HG02884 (cell line): Measurements from ENCODE around the gene IL13.

Experiments used
- ATAC-seq: cut with Tn5 transposase; IDR thresholded peaks from one replicate; pipeline ENCODE4 v1.9.1; 2021; ENCODE audit warnings: mild to moderate bottlenecking, moderate library complexity; ENCODE audit not compliant: unreplicated experiment

Gene IL13

DNA sequence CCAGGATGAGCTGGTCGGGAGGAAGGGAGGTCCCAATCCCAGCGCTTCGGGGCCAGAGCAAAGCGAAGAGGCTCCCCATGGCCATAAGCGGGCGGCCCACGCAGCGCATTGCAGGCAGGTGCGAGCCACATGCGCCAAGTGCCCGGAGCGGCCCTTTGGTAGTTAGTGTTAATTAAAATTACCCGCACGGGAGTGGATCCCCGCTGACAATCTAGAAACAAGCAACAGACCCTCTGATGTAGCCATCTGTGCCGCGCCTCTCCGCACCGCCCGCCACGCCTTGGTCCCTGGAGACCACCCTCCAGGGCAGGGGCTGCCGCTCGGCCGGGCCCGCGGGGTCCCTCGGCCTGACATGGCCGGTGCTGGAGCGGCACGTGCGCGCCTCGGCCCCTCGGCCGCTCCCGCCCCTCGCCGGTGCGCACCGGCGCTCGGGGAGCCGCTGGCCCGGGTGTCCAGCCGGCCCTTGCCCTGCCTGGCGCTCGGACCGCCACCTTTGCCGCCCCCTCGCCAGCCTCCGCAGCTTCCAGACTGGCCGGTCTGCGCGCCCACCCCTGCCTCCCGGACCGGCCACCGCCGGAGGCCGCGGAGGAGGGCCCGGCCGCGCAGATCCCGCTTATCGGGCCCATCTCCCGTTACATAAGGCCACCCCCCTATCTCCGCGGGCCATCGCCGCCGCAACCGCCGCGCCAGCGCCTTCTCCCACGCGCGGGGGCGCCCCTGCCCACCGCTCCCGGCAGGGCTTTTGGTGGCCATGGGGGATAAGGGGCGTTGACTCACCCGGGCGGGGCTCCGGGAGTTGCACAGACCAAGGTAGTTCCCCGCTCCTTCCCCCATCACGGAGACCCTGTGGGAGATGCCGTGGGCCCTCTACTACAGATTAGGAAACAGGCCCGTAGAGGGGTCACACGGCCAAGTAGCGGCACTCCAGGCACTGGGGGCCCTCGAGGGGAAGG, 1.9 kb upstream of the IL13 start:
- ATAC-seq = no peak

DNA sequence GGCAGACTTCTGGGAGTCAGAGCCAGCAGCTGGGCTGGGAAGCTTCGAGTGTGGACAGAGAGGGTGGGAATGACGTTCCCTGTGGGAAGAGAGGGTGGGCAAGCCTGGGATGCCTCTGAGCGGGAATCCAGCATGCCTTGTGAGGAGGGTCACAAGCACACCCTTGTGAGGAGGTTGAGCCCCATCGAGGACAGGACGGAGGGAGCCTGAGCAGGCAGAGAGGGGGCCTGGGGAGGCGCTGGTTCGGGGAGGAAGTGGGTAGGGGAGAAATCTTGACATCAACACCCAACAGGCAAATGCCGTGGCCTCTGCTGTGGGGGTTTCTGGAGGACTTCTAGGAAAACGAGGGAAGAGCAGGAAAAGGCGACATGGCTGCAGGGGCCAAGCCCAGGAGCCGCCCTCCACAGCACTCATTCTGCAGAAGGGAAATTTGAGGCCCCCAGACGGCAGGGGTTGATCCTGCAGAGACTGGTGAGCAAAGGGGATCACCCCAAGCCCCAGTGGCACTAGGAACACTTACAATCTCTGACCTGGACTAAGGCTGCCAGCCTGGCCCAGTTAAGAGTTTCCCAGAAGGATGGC, 1.1 kb upstream of the IL13 start:
- no peak for ATAC-seq

DNA sequence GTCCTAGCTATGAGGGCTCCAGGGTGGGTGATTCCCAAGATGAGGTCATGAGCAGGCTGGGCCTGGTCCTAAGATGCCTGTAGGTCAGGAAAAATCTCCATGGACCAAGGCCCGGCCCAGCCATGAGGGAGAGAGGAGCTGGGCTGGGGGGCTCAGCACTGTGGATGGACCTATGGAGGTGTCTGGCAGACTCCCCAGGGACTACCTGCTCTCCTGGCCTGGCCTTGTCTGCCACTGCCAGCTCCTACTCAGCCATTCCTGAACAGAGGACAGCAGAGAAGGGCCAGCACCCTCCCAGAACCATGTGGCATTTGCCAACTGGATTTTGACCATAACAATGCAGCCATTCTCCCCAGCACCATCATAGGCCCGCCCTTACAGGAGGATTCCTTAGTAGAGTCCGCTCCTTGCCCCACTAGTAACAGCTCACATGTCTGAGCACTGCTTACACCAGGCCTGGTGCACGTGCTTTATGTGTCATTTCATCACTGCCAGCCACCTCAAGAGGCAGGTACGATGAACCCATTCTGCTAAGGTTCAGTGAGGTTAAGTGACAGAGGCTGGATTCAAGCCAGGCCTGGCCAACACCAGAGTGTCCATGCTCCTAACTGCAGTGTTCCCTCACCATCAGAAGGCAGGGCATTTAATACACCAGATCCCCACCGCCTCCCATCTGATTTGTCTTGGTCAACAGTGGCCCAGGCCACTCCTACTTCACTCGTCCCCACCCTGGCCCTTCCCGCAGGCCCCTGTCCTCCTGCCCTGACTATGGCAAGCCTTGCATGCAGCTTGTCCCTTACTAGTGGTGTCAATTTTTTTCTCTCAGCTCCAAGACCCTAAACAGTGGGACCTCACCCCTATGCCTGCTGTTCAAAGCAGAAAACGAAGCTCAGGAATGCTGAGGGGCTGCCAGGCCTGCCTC, 669 bp downstream of the IL13 start:
- no peak for ATAC-seq

DNA sequence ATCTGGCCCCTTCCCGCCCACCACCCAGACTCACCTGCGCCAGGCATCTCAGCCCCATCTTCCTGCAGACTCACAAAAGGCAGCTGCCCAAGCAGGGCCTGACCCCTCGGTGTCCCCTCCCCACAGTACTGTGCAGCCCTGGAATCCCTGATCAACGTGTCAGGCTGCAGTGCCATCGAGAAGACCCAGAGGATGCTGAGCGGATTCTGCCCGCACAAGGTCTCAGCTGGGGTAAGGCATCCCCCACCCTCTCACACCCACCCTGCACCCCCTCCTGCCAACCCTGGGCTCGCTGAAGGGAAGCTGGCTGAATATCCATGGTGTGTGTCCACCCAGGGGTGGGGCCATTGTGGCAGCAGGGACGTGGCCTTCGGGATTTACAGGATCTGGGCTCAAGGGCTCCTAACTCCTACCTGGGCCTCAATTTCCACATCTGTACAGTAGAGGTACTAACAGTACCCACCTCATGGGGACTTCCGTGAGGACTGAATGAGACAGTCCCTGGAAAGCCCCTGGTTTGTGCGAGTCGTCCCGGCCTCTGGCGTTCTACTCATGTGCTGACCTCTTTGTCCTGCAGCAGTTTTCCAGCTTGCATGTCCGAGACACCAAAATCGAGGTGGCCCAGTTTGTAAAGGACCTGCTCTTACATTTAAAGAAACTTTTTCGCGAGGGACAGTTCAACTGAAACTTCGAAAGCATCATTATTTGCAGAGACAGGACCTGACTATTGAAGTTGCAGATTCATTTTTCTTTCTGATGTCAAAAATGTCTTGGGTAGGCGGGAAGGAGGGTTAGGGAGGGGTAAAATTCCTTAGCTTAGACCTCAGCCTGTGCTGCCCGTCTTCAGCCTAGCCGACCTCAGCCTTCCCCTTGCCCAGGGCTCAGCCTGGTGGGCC, 1.9 kb downstream of the IL13 start:
- ATAC-seq = no peak

DNA sequence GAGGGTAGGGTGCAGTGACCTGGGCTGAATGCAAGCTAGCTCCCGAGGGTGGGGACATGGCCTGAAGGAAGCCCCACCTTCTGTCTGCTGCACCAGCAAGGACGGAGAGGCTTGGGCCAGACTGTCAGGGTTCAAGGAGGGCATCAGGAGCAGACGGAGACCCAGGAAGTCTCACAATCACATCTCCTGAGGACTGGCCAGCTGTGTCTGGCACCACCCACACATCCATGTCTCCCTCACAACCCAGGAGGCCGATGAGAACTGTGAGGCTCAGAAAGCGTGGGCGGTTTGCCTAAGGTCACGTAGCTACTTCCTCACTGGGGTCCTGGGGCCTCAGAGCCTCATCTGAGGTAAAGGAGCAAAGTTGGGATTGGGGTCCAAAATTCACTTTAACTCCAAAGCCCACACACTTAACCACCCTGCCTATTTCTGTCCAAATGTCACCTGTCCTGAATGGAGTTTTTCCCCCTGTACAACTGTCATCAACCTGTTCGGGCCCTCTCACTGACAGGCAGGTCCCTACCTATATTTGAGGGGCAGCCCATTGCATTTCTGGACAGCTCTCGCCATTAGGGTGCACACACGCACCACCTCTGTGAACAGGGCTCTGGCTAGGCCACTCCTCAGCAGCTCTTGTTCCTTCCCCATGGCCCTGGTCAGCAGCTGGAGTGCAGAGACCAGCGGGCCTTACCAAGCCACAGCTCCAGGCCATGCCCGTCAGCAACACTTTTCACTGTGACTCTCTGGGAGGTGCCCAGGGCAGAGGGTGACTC, 3.4 kb downstream of the IL13 start:
- no peak for ATAC-seq

DNA sequence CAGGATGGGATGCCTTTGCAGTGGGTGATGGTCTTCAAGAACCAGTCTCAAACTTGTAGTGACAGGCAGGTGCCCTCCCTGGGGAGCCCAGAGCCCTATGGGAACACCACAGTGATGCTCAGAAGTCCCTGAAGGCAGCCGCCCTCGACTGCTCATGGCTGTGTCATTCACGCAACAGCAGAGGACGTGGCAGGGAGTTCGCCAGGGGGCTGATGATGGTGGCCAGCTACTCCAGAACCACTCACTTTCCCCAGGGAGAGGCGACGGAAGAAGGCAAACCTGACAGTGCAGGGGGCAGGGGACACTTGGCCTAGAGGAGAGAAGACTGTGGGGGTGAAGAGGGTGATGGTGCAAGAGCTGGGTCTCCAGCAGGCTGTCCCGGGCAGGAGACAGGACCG, 4.0 kb downstream of the IL13 start:
- ATAC-seq = no peak

DNA sequence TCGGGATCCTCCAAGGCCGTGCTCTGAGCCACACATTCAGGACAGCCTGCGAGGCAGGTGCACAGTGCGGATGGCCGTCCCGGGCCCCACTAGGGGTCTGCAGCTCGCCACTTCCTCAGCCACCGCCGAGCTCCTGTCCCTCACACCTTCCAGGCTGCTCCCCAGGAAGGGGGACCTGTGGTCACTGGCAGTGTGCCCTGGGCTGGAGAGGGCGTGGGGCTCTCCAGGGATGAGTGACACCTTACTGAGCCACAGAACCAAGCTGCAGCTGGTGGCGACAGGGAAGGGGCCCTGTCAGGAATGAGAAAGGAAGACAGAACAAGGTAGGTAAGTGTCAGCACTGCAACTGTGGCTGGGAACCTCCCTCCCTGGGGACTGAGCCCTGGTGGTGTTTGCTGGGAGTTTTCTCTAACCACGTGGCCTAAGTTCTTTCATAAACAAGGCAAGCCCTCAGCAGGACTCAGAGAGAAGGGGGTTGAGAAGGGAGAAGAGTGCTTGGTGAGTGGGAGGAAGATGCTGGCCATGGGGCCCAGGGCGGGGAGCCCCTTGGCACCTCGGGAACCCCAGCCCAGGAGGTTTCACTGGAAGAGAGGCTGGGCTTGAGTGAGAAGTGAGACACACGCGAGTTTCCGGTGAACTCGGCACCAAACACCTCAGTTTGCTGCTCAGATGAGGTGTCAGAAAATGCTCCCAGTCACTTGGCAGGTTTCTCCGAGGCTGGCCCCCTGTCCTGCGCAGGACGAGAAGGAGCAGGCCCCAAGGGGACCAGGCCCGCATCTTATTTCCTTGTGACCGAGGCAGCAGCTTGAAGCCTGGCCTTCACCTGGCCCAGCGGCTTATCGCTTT, 5.2 kb downstream of the IL13 start:
- peak; percentile 53 for ATAC-seq

DNA sequence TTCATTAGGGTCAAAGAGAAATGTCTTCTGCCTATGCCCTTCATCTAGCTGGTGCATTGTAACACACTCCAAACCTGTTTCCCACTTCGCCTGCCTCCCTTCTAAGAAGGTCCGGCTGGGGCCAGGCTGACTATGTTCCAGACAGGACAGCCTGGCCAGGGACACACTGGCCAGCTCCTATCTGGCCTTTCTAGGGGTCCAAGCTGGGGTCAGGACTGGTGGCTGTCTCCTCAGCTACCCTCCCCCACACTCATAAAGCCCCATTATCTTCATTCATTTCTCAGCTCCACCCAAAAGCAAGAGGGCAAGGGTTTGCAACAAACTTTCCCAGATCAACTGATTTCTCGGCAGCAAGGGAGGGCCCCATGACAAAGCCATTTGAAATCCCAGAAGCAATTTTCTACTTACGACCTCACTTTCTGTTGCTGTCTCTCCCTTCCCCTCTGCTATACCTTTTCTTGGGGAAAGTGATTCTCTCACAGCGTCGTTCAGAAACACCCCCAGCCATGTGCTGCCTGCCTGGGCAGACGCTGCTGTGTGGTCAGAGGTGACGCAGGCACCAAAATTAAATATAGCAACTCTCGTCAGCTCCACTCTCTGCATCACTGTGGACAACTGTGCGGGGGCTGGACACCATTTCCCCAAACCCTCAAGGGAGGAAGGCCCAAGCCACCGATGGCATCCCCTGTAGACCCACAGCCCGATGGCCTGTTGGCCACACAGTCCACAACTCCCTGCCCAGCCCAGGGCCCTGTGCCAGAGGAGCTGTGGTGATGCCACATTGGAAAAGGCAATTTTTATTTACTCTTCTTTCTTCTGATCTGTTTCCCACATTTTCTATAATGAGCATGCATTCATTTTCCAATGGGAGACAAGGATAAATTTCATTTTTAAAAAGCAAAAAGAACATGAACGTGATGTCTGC, 6.1 kb downstream of the IL13 start:
- no peak for ATAC-seq

DNA sequence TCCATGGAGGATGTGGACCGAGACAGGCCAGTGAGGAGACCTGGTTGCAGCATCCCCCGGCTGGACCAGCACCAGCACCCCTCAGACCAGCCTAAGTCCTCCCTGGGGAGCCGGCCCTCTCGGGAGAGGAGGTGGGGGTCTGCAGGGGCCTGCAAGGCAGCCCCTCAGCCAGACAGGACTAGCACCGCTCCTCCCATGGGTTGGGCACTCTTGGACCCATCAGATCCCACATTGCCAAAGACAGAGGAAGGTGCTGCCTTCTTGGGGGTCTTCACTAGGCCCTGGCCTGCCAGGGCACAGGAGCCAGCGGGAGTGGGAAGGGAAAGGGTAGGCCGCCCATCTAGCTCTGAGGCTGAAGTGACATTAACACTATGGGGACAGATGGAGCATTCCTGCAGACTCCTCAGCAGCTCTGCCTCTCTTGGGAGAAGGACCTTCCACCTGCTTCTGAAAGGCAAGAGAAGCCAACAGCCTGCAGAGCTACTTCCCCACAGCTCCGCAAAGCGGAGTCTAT, 6.8 kb downstream of the IL13 start:
- no peak for ATAC-seq

DNA sequence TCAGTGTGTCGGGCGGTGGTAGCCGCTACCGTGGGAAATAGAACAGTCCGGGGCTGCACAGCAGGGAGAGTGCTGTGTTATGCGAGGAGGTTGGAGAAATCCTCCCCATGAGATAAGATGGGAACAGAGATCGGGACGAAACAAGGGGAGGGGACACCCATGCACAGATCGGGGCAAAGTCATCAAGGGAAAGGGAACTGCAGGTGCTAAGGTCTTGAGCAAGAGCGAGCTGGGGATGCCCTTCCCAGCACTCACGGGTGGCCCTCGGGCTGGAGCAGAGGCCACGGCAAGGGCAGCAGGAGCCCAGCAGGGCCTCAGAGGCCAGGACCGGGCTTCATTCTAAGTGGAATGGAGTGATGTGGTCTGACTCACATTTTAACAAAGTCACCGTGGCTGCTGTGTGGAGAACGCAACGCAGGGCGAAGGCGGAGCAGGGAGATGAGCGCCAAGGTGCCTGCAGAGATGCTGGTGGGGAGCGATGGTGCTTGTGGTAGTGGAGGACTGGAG, 7.7 kb downstream of the IL13 start:
- no peak for ATAC-seq

DNA sequence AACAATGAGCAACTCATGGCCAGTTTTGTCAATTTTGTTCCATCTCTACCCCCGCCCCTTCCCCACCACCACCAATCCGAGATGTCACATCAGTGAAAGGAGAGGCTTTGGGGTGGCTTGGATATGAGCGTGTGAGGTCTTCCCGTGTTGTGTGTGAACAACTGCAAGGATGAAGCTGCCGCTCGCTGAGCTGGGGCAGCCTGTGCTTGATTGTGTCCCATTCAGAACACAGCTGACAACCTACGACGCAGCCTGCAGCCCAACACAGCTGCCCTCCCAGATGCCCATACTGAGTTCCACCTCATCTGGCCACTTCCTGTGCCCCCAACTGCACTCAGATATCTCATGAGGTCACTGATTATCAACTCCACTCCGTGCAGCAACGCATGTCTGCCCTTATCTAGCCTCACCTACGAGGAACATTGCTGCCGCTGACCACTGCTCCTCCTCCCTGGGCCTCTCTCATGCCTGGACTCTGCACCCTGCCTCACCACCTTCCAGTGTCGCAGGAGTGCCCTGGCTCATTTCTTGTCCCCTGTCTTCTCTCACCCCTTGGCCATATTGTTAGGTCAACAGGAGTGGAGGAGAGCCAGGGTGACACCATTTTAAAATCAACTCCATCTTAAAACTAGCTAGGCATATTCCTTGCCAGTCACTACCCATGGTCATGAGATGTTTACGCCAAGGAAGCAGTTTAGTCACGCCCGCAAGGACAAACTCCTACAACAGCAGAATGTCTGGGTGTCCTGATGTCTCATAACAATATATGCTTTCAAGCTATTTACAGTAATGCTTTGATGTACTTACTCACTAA, 8.5 kb downstream of the IL13 start:
- no peak for ATAC-seq

DNA sequence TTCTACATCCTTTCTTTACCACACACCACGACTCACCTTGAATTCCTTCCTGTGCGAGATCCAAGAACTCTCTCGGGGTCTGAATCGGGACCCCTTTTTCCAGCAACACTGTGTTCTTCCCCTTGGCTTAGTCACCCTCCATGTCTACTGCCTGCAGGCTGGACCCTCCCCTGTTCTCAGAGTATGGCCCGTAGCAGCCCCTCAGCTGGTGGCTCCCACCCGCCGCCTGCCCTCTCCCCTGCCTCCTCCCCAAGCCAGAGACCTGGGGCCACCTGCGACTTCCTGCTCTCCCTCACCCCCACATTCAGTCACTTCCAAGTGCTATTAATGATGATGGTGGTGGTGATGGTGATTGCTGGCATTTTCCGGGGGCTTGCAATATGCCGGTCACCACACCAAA, 9.3 kb downstream of the IL13 start:
- no peak for ATAC-seq

DNA sequence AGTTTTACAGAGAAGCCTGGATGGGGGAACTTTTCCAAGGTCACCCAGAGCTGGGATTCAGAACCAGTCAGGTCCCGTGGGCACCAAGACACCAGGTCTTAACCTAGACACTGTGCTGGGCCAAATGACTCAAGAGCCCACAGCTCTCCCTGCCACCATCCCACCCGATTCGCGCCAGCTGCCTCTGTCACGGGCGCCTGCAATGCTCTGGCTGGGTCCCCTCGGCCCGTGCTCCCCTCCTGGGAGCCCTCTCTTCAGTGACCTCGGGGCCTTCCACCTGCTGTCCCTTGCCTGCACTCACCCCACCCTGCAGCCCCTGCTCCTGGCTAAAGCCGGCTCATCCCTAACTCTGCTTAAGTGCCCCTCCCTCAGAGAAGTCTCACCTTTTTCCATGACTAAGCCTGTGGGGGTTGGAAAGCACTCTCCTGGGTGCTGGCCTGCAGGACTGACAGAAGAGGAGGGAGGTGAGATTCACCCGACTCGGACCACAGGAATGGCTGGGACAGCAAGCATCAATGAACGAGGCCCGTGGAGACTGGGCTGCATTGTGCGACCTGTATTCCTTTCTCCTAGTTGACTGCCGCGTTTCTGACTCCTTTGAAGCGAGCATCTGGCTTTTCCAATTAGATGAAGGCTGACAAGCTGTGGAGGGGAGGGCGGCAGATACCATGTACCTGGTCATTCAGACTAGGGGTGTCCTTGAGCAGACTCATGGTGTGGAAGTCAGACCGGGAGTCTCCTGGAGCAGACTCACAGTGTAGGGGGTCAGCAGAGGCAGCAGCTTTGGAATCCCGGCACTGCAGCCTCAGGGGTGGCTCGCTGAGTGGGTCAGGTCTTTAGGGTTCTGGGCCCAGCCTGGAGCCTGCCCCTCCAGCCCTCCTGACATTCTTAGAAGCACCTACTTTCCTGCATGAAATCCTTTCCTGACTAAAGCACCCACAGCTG, 10.1 kb downstream of the IL13 start:
- ATAC-seq = no peak

DNA sequence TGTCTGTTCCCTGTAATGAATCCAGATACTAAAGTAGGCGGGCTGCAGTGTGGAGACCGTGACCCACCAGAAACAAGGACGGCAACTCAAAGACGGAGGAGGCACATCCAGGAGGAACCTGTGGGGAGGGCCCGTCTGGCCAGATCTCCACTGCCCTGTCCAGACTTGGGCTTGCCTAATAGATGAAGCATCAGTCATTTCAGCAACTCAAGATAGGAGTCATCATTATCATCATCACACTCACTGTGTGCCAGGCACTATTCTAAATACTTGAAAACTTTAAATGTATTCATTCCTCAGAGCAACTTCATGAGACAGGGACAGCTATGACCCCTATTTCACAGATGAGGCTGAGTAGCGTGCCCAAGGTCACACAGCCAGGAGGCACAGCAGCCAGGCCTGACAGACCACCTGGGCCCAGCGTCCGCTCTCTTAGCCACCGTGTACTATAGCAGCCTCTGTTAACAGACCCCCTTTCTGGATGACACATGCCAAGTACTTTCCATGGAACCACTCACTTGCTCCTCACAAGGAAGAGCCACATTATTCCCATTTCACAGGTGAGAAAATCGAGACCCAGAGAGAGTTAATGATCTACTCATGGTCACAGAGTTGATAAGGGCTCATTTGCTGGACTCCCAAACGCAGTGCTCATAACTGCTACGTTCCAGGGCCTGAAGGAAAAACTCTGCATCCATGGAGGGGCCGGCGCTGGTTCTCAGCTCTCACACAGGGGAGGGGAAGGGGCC, 10.9 kb downstream of the IL13 start:
- no peak for ATAC-seq

DNA sequence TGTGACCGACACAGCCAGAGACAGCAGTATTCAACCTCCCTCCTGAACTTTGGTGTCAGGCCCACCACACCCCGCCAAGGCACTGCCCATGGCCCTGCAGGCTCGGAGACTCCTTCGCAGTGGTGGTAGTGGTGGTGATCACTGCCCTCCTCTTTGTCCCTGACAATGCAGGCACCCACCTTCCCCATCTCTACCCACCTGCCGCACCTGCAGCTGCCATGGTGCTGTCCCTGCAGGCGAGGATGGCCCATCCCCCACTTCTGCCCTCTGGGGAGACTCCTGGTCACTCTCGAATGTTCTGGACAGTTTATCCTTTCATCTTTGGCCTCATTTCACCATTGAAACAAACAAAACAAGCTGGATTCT, 11.5 kb downstream of the IL13 start:
- ATAC-seq = no peak
